IMR-90 (cell line): Measurements from ENCODE around the gene ARHGEF16. TPM values are rescaled to one million over a fixed set of nuclear protein-coding genes. Genes with fewer than 3 reads are reported as not detected.

Experiments used
- ATAC-seq: fragments of 200-7000 bp; cut with Tn5 transposase; 2 replicates; pipeline ENCODE4 v1.9.1; 2020; ENCODE audit warnings: low read depth, mild to moderate bottlenecking, moderate library complexity
- BruUV-seq: library from RNA; stranded (reverse); fragments of 400-500 nt; replicated peaks from 2 replicates; lab custom pipeline; 2021; lab: Mats Ljungman, UMichigan
- CTCF ChIA-PET: fragments of 300-600 bp; formaldehyde crosslinking; extraction: SDS; loops from one replicate; lab custom pipeline; 2021; ENCODE audit warnings: antibody characterized with exemption; lab: Yijun Ruan, JAX
- POLR2A ChIA-PET: fragments of 300-600 bp; sonication (Branson Sonifier 250); formaldehyde crosslinking; loops from one replicate; lab custom pipeline; 2022; ENCODE audit warnings: antibody characterized with exemption; ENCODE audit not compliant: unreplicated experiment; lab: Charles Lee
- DNase-seq: peaks from one replicate; pipeline ENCODE4 v3.0.0; 2013
- H2AFZ ChIP-seq: replicated peaks from 2 replicates; pipeline ENCODE3; 2013; ENCODE audit warnings: low read length, mild to moderate bottlenecking; ENCODE audit not compliant: poor library complexity
- H2AK5ac ChIP-seq: 2 replicates; pipeline ENCODE4 v1.6.1; 2013; ENCODE audit warnings: low read depth, low read length, inconsistent platforms
- H2AK9ac ChIP-seq: replicated peaks from 2 replicates; pipeline ENCODE3; 2013; ENCODE audit warnings: mild to moderate bottlenecking, low read depth, low read length, moderate library complexity; ENCODE audit not compliant: poor library complexity
- H2BK120ac ChIP-seq: 2 replicates; pipeline ENCODE4 v1.6.1; 2013; ENCODE audit warnings: low read depth, low read length, inconsistent platforms
- H2BK15ac ChIP-seq: 3 replicates; pipeline ENCODE4 v1.6.1; 2013; ENCODE audit warnings: low read depth, low read length, inconsistent platforms
- H2BK20ac ChIP-seq: 2 replicates; pipeline ENCODE4 v1.6.1; 2013; ENCODE audit warnings: low read depth, mild to moderate bottlenecking, inconsistent platforms, low read length, moderate library complexity
- H2BK5ac ChIP-seq: 2 replicates; pipeline ENCODE4 v1.6.1; 2013; ENCODE audit warnings: mild to moderate bottlenecking, low read depth, low read length, inconsistent platforms; ENCODE audit not compliant: poor library complexity, severe bottlenecking
- H3K14ac ChIP-seq: replicated peaks from 2 replicates; pipeline ENCODE4 v1.6.1; 2013; ENCODE audit warnings: low read depth, low read length, inconsistent platforms
- H3K18ac ChIP-seq: 2 replicates; pipeline ENCODE4 v1.6.1; 2013; ENCODE audit warnings: low read depth, low read length, control low read depth
- H3K23ac ChIP-seq: 2 replicates; pipeline ENCODE4 v1.6.1; 2013; ENCODE audit warnings: low read depth, low read length, inconsistent platforms
- H3K27ac ChIP-seq: 2 replicates; pipeline ENCODE4 v1.5.1; 2013; ENCODE audit warnings: mild to moderate bottlenecking, control low read depth, low read length; ENCODE audit not compliant: insufficient read depth
- H3K27me3 ChIP-seq: 2 replicates; pipeline ENCODE4 v1.6.1; 2013; ENCODE audit warnings: low read length; ENCODE audit not compliant: control insufficient read depth, insufficient read depth
- H3K36me3 ChIP-seq: 2 replicates; pipeline ENCODE4 v1.6.1; 2013; ENCODE audit warnings: low read length, mixed read lengths; ENCODE audit not compliant: control insufficient read depth, insufficient read depth
- H3K4ac ChIP-seq: 2 replicates; pipeline ENCODE4 v1.6.1; 2013; ENCODE audit warnings: low read depth, low read length, inconsistent platforms
- H3K4me1 ChIP-seq: 2 replicates; pipeline ENCODE4 v1.6.1; 2013; ENCODE audit warnings: low read length, mixed read lengths; ENCODE audit not compliant: control insufficient read depth, insufficient read depth
- H3K4me2 ChIP-seq: 2 replicates; pipeline ENCODE4 v1.6.1; 2013; ENCODE audit warnings: low read depth, mild to moderate bottlenecking, control low read depth, low read length, moderate library complexity
- H3K4me3 ChIP-seq: 2 replicates; pipeline ENCODE4 v1.5.1; 2013; ENCODE audit warnings: low read depth, mild to moderate bottlenecking, control low read depth, low read length, moderate library complexity; ENCODE audit not compliant: insufficient read depth
- H3K56ac ChIP-seq: 2 replicates; pipeline ENCODE4 v1.6.1; 2013; ENCODE audit warnings: low read length, inconsistent platforms; ENCODE audit not compliant: insufficient read depth; ENCODE audit errors: extremely low read depth
- H3K79me1 ChIP-seq, 2 experiments: 2 replicates each; pipeline ENCODE4 v1.6.1; 2013; ENCODE audit warnings: low read length in 2 of 2, inconsistent platforms in 1 of 2, low read depth in 1 of 2
- H3K9ac ChIP-seq: 2 replicates; pipeline ENCODE4 v1.6.1; 2013; ENCODE audit warnings: low read depth, low read length, control low read depth
- H3K9me1 ChIP-seq: 2 replicates; pipeline ENCODE4 v1.6.1; 2013; ENCODE audit warnings: low read length, inconsistent platforms; ENCODE audit not compliant: insufficient read depth
- H3K9me3 ChIP-seq: 2 replicates; pipeline ENCODE4 v1.6.1; 2013; ENCODE audit warnings: low read length; ENCODE audit not compliant: control insufficient read depth, insufficient read depth
- H4K20me1 ChIP-seq: 2 replicates; pipeline ENCODE4 v1.6.1; 2013; ENCODE audit warnings: low read length, inconsistent platforms; ENCODE audit not compliant: insufficient read depth
- H4K5ac ChIP-seq: 2 replicates; pipeline ENCODE4 v1.6.1; 2013; ENCODE audit warnings: mild to moderate bottlenecking, low read depth, low read length, control low read depth
- H4K8ac ChIP-seq, 2 experiments: 2 replicates each; pipeline ENCODE4 v1.6.1; 2013; ENCODE audit warnings: low read depth in 2 of 2, low read length in 2 of 2, control low read depth in 1 of 2, inconsistent platforms in 1 of 2
- H4K91ac ChIP-seq: 2 replicates; pipeline ENCODE4 v1.6.1; 2013; ENCODE audit warnings: low read depth, low read length, inconsistent platforms; ENCODE audit not compliant: insufficient read depth
- CEBPB ChIP-seq: IDR thresholded peaks from 2 replicates; pipeline ENCODE4 v1.6.1; 2012; ENCODE audit warnings: low read depth, low read length, improper control_type of control experiment
- CHD1 ChIP-seq: IDR thresholded peaks from 2 replicates; pipeline ENCODE4 v1.6.1; 2012; ENCODE audit warnings: low read depth, low read length, improper control_type of control experiment
- MAZ ChIP-seq: IDR thresholded peaks from 2 replicates; pipeline ENCODE4 v1.6.1; 2012; ENCODE audit warnings: low read depth, mild to moderate bottlenecking, low read length, improper control_type of control experiment, moderate library complexity, borderline replicate concordance
- MXI1 ChIP-seq: IDR thresholded peaks from 2 replicates; pipeline ENCODE4 v1.6.1; 2012; ENCODE audit warnings: low read depth, mild to moderate bottlenecking, low read length, moderate library complexity, borderline replicate concordance
- POLR2A ChIP-seq: IDR thresholded peaks from 2 replicates; pipeline ENCODE4 v1.6.1; 2012; ENCODE audit warnings: mild to moderate bottlenecking, low read depth, low read length
- RAD21 ChIP-seq: IDR thresholded peaks from 2 replicates; pipeline ENCODE4 v1.6.1; 2012; ENCODE audit warnings: low read length, improper control_type of control experiment
- RCOR1 ChIP-seq: IDR thresholded peaks from 2 replicates; pipeline ENCODE4 v1.6.1; 2012; ENCODE audit warnings: mild to moderate bottlenecking, low read length, improper control_type of control experiment; ENCODE audit not compliant: insufficient replicate concordance
- WGBS, 2 experiments: methylation state at CpG; one replicate each; pipeline versions ENCODE4 v1.1.5 to v1.1.7; 2013; ENCODE audit warnings: missing lambda C conversion rate in 2 of 2; ENCODE audit not compliant: insufficient read length in 1 of 2; ENCODE audit errors: extremely low coverage in 2 of 2; 5-methylcytosine and 5-hydroxymethylcytosine counted together
- dilution Hi-C: fragments of 300-500 bp; cut with HindIII; formaldehyde crosslinking; loops from one replicate; pipeline ENCODE4 v1.14.3; 2018; ENCODE audit warnings: low sequenced_read_pairs; ENCODE audit not compliant: unreplicated experiment
- in situ Hi-C: fragments of 300-500 bp; cut with MboI; formaldehyde crosslinking; loops from 3 replicates; pipeline ENCODE4 v1.14.3; 2019; ENCODE audit warnings: low sequenced_read_pairs, inconsistent platforms, mixed read lengths
- intact Hi-C: fragments of 100-400 bp; cut with micrococcal nuclease; formaldehyde crosslinking; loops from 2 replicates; pipeline ENCODE4 v1.10.0; 2022
- polyA plus RNA-seq, 3 experiments: library from polyadenylated mRNA; depleted of rRNA; stranded (reverse); fragments of >200 nt; gene quantifications; 2 replicates each; pipeline ENCODE4 v1.2.3, GENCODE V29; 2012; ENCODE audit warnings: low replicate concordance in 1 of 3
- total RNA-seq: library from RNA; depleted of rRNA; stranded (reverse); fragments of >200 nt; gene quantifications from 2 replicates; pipeline ENCODE4 v1.2.3, GENCODE V29; 2012
- TF ChIP-seq, protein P1 (sequence below): fragments of 150-350 bp; IDR thresholded peaks from 2 replicates; pipeline ENCODE4 v1.6.1; 2016; ENCODE audit warnings: low read depth, mild to moderate bottlenecking, low read length, moderate library complexity, borderline replicate concordance
- TF ChIP-seq, protein P2 (sequence below): conservative IDR thresholded peaks from 2 replicates; pipeline ENCODE4 v1.5.1; 2012; ENCODE audit warnings: mild to moderate bottlenecking, low read depth, low read length, improper control_type of control experiment

The ARHGEF16 gene
- total and polyA plus RNA-seq, 2 of the 4 experiments (the other 2 are of a cell fraction) = 0.18 to 0.39 TPM

DNA sequence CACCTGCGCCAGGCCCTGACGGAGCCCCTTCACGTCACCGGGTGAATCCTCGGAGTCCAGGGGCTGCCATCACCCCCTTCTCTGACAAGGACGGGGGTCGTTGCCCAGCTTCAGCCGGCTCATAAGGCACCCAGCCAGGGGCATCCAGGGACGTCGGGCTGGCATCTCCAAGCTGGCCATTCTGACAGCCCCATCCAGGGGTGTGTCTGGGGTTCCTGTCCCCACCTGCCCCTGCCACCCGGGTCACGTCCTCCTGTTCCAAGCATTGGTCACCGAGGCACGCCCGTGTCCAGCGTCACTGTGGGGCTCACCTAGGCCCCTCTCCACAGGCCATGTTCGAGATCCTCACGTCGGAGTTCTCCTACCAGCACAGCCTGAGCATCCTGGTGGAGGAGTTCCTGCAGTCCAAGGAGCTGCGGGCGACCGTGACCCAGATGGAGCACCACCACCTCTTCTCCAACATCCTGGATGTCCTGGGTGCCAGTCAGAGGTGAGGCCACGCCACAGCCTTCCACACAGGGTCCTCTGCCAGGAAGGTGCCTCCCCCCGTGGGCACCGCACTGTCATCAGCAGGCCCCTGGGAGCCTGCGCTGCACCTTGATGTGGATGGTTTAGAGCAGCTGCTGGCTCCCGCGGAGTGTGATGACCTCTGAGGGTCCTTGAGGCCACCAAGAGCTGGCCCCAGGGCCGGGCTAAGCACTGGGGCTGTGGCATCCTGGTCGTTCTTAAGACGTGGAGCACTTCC lies 14.8 kb downstream of the ARHGEF16 start:
- H4K8ac ChIP-seq = no peak overlapping the region
- H3K14ac ChIP-seq = no peak overlapping the region
- ATAC-seq (no peak), DNase-seq (no peak)
- no peaks in the 10 kb centered on the region for H3K79me1 ChIP-seq
- H4K91ac ChIP-seq = no peak overlapping the region
- H2AK9ac ChIP-seq = no peak overlapping the region
- peaks cover 3% of the 10 kb centered on the region; the same call in 1 of the 2 replicates for H3K9me1 ChIP-seq
- H4K5ac ChIP-seq = no peak overlapping the region
- peaks cover 3% of the 10 kb centered on the region for H3K27me3 ChIP-seq
- H3K27ac ChIP-seq = no peak overlapping the region
- TF ChIP-seq RAD21 (no peak), MAZ (no peak), CHD1 (no peak), MXI1 (no peak), POLR2A (no peak), CEBPB (no peak), RCOR1 (no peak)
- TF ChIP-seq, protein P1, sequence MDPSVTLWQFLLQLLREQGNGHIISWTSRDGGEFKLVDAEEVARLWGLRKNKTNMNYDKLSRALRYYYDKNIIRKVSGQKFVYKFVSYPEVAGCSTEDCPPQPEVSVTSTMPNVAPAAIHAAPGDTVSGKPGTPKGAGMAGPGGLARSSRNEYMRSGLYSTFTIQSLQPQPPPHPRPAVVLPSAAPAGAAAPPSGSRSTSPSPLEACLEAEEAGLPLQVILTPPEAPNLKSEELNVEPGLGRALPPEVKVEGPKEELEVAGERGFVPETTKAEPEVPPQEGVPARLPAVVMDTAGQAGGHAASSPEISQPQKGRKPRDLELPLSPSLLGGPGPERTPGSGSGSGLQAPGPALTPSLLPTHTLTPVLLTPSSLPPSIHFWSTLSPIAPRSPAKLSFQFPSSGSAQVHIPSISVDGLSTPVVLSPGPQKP = no peak
- TF ChIP-seq, protein P2, sequence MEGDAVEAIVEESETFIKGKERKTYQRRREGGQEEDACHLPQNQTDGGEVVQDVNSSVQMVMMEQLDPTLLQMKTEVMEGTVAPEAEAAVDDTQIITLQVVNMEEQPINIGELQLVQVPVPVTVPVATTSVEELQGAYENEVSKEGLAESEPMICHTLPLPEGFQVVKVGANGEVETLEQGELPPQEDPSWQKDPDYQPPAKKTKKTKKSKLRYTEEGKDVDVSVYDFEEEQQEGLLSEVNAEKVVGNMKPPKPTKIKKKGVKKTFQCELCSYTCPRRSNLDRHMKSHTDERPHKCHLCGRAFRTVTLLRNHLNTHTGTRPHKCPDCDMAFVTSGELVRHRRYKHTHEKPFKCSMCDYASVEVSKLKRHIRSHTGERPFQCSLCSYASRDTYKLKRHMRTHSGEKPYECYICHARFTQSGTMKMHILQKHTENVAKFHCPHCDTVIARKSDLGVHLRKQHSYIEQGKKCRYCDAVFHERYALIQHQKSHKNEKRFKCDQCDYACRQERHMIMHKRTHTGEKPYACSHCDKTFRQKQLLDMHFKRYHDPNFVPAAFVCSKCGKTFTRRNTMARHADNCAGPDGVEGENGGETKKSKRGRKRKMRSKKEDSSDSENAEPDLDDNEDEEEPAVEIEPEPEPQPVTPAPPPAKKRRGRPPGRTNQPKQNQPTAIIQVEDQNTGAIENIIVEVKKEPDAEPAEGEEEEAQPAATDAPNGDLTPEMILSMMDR = no peak
- no peak overlapping the region for H2AFZ ChIP-seq
- no TSS peak for BruUV-seq
- no peak overlapping the region for H3K18ac ChIP-seq
- in situ Hi-C loops (no loop called here), dilution Hi-C loops (no loop called here), intact Hi-C loops (no loop called here)
- H3K9me3 ChIP-seq = no peaks in the 10 kb centered on the region
- H2BK15ac ChIP-seq = no peak overlapping the region
- H2AK5ac ChIP-seq = no peak overlapping the region
- POLR2A ChIA-PET = no interaction called here
- no peak overlapping the region for H3K4me3 ChIP-seq
- H3K9ac ChIP-seq = no peak overlapping the region
- no peak overlapping the region for H3K23ac ChIP-seq
- H2BK20ac ChIP-seq = no peak overlapping the region
- no peak overlapping the region for H2BK5ac ChIP-seq
- CTCF ChIA-PET = no interaction called here
- no peak overlapping the region for H3K56ac ChIP-seq
- no peak overlapping the region for H3K4me2 ChIP-seq
- H3K4ac ChIP-seq = no peak overlapping the region
- peaks cover 11% of the 10 kb centered on the region for H3K4me1 ChIP-seq
- no peaks in the 10 kb centered on the region for H3K36me3 ChIP-seq
- 92% methylated on average over 14 of the region's 31 CpGs; no CpG with 5 or more reads in 1 of the 2 experiments for WGBS, 2 experiments
- no peak overlapping the region for H2BK120ac ChIP-seq
- H4K20me1 ChIP-seq = no peaks in the 10 kb centered on the region; the same call in 1 of the 2 replicates
